Calu3 (cell line): ENCODE results near the gene YAF2. TPM values are rescaled to one million over a fixed set of nuclear protein-coding genes. Genes with fewer than 3 reads are reported as not detected.
"Not testable (repeated sequence)": the region's sequence is repeated elsewhere in the genome, so short reads cannot be mapped to it uniquely, and the experiment has no call there.

Source experiments
- BruUV-seq: library from RNA; stranded (reverse); fragments of 400-500 nt; replicated peaks from 2 replicates; lab custom pipeline; 2021; lab: Mats Ljungman, UMichigan
- CTCF ChIA-PET: fragments of 300-600 bp; sonication (Branson Sonifier 250); formaldehyde crosslinking; loops from one replicate; lab custom pipeline; 2022; ENCODE audit warnings: antibody characterized with exemption; lab: Charles Lee
- DNase-seq: peaks from one replicate; pipeline ENCODE4 v3.0.0; 2022
- H3K27ac Mint-ChIP-seq: one replicate; pipeline ENCODE4 v1.8.0; 2022; ENCODE audit warnings: mixed read lengths; ENCODE audit not compliant: unreplicated experiment
- H3K27me3 Mint-ChIP-seq: one replicate; pipeline ENCODE4 v1.8.0; 2022; ENCODE audit warnings: mixed read lengths; ENCODE audit not compliant: unreplicated experiment
- H3K36me3 Mint-ChIP-seq: one replicate; pipeline ENCODE4 v1.8.0; 2022; ENCODE audit warnings: mild to moderate bottlenecking, moderate library complexity, mixed read lengths; ENCODE audit not compliant: insufficient read depth, unreplicated experiment
- H3K4me1 Mint-ChIP-seq: one replicate; pipeline ENCODE4 v1.8.0; 2022; ENCODE audit warnings: mild to moderate bottlenecking, low read depth, mixed read lengths; ENCODE audit not compliant: unreplicated experiment
- H3K4me3 Mint-ChIP-seq: one replicate; pipeline ENCODE4 v1.8.0; 2022; ENCODE audit warnings: mild to moderate bottlenecking, low read depth, moderate library complexity, mixed read lengths; ENCODE audit not compliant: unreplicated experiment
- H3K9me3 Mint-ChIP-seq: one replicate; pipeline ENCODE4 v1.8.0; 2022; ENCODE audit warnings: low read depth, mixed read lengths; ENCODE audit not compliant: unreplicated experiment
- intact Hi-C: fragments of 100-400 bp; cut with micrococcal nuclease; formaldehyde crosslinking; loops from one replicate; pipeline ENCODE4 v1.10.0; 2022; ENCODE audit not compliant: unreplicated experiment
- total RNA-seq: library from RNA; stranded (reverse); gene quantifications from 2 replicates; pipeline ENCODE4 v1.2.3, GENCODE V29; 2022
- TF ChIP-seq, protein P1 (sequence below): fragments of 200-600 bp; IDR thresholded peaks from one replicate; pipeline ENCODE4 v1.8.0; 2022; ENCODE audit warnings: antibody characterized with exemption; ENCODE audit not compliant: unreplicated experiment

Gene YAF2
- total RNA-seq, 1 experiment from 2014 or later = 18.9 TPM

DNA sequence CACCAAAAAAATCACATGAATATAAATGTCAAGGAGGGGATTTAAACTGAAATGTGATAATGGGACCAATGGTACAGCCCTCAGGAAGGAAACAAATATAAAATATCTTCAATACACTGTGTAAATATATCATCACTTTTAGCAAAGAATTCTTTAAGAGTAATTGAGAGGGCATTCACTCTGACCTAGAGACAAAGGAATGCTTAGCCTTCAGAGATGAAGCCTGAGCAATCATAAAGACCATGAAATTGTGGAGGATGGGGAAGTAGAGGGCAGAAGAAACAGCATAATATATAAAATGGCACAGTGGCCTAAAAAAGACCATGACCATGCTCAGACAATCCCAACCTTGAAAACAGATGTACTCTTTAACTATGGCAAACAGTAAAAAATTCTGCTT, 20.4 kb downstream of the YAF2 start:
- H3K9me3 Mint-ChIP-seq = no peaks in the 10 kb centered on the region
- H3K36me3 Mint-ChIP-seq = no peaks in the 10 kb centered on the region
- no peak for DNase-seq
- intact Hi-C loops = no loop called here
- CTCF ChIA-PET = no interaction called here
- H3K27ac Mint-ChIP-seq = no peak overlapping the region
- BruUV-seq = no TSS peak
- H3K4me1 Mint-ChIP-seq = peaks cover 8% of the 10 kb centered on the region
- H3K27me3 Mint-ChIP-seq = no peaks in the 10 kb centered on the region
- no peak overlapping the region for H3K4me3 Mint-ChIP-seq
- TF ChIP-seq, protein P1, sequence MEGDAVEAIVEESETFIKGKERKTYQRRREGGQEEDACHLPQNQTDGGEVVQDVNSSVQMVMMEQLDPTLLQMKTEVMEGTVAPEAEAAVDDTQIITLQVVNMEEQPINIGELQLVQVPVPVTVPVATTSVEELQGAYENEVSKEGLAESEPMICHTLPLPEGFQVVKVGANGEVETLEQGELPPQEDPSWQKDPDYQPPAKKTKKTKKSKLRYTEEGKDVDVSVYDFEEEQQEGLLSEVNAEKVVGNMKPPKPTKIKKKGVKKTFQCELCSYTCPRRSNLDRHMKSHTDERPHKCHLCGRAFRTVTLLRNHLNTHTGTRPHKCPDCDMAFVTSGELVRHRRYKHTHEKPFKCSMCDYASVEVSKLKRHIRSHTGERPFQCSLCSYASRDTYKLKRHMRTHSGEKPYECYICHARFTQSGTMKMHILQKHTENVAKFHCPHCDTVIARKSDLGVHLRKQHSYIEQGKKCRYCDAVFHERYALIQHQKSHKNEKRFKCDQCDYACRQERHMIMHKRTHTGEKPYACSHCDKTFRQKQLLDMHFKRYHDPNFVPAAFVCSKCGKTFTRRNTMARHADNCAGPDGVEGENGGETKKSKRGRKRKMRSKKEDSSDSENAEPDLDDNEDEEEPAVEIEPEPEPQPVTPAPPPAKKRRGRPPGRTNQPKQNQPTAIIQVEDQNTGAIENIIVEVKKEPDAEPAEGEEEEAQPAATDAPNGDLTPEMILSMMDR = no peak

DNA sequence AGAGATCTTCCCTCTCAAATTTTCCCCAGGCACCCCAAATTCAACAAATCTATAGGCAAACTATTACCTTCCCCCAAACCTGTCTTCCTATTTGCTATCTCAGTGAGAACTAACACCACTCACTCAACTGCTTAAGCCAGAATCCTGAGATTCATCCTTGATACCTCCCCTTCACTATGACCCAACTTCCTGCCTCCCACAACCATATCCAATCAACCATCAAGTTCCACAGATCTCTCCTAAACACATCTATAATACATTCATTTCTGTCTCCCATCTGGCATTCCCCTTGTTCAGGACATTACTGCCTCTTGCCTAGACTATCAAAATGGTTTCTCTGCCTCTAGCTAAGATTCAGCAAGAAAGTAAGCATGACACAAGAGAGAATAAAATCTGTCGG, 21.3 kb downstream of the YAF2 start:
- CTCF ChIA-PET = no interaction called here
- Mint-ChIP-seq H3K27ac (no peak overlapping the region), H3K4me1 (peaks cover 8% of the 10 kb centered on the region), H3K27me3 (no peaks in the 10 kb centered on the region), H3K9me3 (no peaks in the 10 kb centered on the region), H3K4me3 (no peak overlapping the region), H3K36me3 (no peaks in the 10 kb centered on the region)
- TF ChIP-seq, protein P1 = no peak
- intact Hi-C loops = no loop called here
- DNase-seq = no peak
- no TSS peak for BruUV-seq

DNA sequence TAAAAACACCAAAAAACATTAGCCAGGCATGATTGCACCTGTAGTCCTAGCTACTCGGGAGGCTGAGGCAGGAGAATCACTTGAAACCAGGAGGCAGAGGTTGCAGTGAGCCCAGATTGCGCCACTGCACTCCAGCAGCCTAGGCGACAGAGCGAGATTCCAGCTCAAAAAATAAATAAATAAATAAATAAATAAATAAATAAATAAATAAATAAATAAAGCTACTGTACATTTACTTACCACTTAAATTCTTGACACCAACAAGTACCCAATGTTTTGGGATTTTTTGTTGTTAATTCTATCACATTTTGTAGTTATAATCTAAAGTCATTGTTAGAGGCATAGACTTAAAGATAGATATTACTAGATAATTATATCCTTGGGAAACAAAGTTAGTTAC, 22.3 kb downstream of the YAF2 start:
- H3K4me3 Mint-ChIP-seq, intact Hi-C loops, H3K27ac Mint-ChIP-seq, H3K9me3 Mint-ChIP-seq, H3K27me3 Mint-ChIP-seq, H3K36me3 Mint-ChIP-seq, DNase-seq, CTCF ChIA-PET, H3K4me1 Mint-ChIP-seq, BruUV-seq: not testable (repeated sequence)

DNA sequence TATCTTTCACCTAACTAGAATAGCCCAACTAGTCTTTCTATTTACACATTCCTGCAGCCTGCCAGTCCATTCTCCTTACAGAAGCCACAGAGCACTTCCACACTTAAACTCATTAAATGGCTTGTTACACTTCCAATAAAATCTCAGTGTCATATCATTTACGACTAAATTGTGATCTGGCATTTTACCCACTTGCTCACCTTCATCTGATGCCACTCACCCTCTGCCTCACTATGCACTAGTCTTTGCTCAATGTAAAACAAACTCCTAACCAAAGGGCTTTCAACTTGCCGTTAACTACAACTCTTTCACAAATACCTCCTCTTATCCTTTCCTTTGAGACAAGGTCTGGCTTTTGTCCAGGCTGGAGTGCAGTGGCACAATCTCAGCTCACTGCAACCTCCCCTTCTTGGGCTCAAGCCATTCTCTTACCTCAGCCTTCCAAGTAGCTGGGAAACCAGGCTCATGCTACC, 24.1 kb downstream of the YAF2 start:
- TF ChIP-seq, protein P1 = no peak
- intact Hi-C loops = no loop called here
- DNase-seq = no peak
- no TSS peak for BruUV-seq
- CTCF ChIA-PET = no interaction called here
- Mint-ChIP-seq H3K27ac (no peak overlapping the region), H3K27me3 (no peaks in the 10 kb centered on the region), H3K4me1 (peaks cover 8% of the 10 kb centered on the region), H3K4me3 (no peak overlapping the region), H3K9me3 (no peaks in the 10 kb centered on the region), H3K36me3 (no peaks in the 10 kb centered on the region)

DNA sequence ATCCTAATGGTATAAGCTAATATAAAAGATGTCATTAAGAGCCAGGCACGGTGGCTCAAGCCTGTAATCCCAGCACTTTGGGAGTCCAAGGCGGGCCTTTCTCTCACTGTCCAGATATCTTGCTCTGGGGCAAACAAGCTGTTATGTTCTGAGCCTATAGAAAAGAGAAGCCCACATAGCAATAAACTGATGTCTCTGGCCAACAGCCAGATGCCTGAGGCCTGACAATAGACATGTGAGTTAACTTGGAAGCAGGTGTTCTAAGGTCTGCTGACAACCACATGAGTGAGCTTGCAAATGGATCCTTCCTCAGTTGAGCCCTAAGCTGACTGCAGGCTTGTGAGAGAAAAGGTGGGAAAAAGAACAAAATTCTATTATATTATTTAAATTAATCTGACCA, 25.0 kb downstream of the YAF2 start:
- TF ChIP-seq, protein P1 = no peak
- no peaks in the 10 kb centered on the region for H3K27me3 Mint-ChIP-seq
- no peak overlapping the region for H3K27ac Mint-ChIP-seq
- intact Hi-C loops = no loop called here
- peaks cover 8% of the 10 kb centered on the region for H3K4me1 Mint-ChIP-seq
- H3K9me3 Mint-ChIP-seq = no peaks in the 10 kb centered on the region
- no peak for DNase-seq
- H3K36me3 Mint-ChIP-seq = no peaks in the 10 kb centered on the region
- H3K4me3 Mint-ChIP-seq = no peak overlapping the region
- BruUV-seq = no TSS peak
- CTCF ChIA-PET = no interaction called here
